K562 (cell line): ENCODE data around the gene GCHFR. TPM values are rescaled to one million over a fixed set of nuclear protein-coding genes. Genes with fewer than 3 reads are reported as not detected.

Source experiments
- ATAC-seq: fragments of 200-7000 bp; cut with Tn5 transposase; 3 replicates; pipeline ENCODE4 v1.9.1; 2020; ENCODE audit warnings: moderate library complexity
- BruUV-seq: library from RNA; stranded (reverse); fragments of 400-500 nt; replicated peaks from 2 replicates; lab custom pipeline; 2021; lab: Mats Ljungman, UMichigan
- CTCF ChIA-PET: fragments of 300-600 bp; formaldehyde crosslinking; extraction: SDS; loops from one replicate; lab custom pipeline; 2021; ENCODE audit warnings: low intra/inter-chr PET ratio; lab: Yijun Ruan, JAX
- POLR2A ChIA-PET: fragments of 300-600, 350-650 bp; sonication (Branson Sonifier 250); formaldehyde crosslinking; extraction: SDS; loops from one replicate; lab custom pipeline; 2021; ENCODE audit warnings: antibody characterized with exemption, inconsistent platforms; lab: Yijun Ruan, JAX
- DNase-seq, 4 experiments: peaks; one replicate each; pipeline versions ENCODE4 v3.0.0 to v3.0.0-alpha.2; 2011 to 2018; ENCODE audit warnings: low spot score in 3 of 4, mixed read lengths in 3 of 4; ENCODE audit errors: extremely low read depth in 1 of 4
- FAIRE-seq: peaks from 2 replicates; lab custom pipeline; 2011; peaks lifted over from hg19 to GRCh38; lab: Jason Lieb, UNC
- H2AFZ ChIP-seq: 2 replicates; pipeline ENCODE4 v1.6.0; 2011; ENCODE audit warnings: low read depth, low read length, control low read depth, inconsistent platforms
- H3K27ac ChIP-seq: fragments of 200-600 bp; 3 replicates; pipeline ENCODE4 v1.8.0; 2011; ENCODE audit warnings: low read depth, mild to moderate bottlenecking, control low read depth, inconsistent platforms, low read length, moderate library complexity, mixed read lengths; ENCODE audit errors: extremely low read depth
- H3K27me3 ChIP-seq, 2 experiments: fragments of 300-600 bp in 1 of 2; 2 replicates in 1 of 2; 3 replicates in 1 of 2; pipeline versions ENCODE4 v1.6.0 to v1.8.0; 2011; ENCODE audit warnings: inconsistent platforms in 2 of 2, low read length in 2 of 2, mild to moderate bottlenecking in 1 of 2, mixed read lengths in 1 of 2, moderate library complexity in 1 of 2; ENCODE audit not compliant: control insufficient read depth in 2 of 2, insufficient read depth in 2 of 2
- H3K36me3 ChIP-seq: fragments of 300-600 bp; 3 replicates; pipeline ENCODE4 v1.8.0; 2011; ENCODE audit warnings: mild to moderate bottlenecking, low read length, inconsistent platforms; ENCODE audit not compliant: control insufficient read depth, insufficient read depth
- H3K4me1 ChIP-seq, 2 experiments: fragments of 200-600 bp in 1 of 2; replicated peaks in 1 of 2; 2 replicates in 1 of 2; 3 replicates in 1 of 2; pipeline versions ENCODE4 v1.5.1 to v1.8.0; 2011; ENCODE audit warnings: inconsistent platforms in 2 of 2, low read length in 2 of 2, mild to moderate bottlenecking in 1 of 2, mixed read lengths in 1 of 2, moderate library complexity in 1 of 2; ENCODE audit not compliant: control insufficient read depth in 2 of 2, insufficient read depth in 2 of 2
- H3K4me2 ChIP-seq: 2 replicates; pipeline ENCODE4 v1.6.1; 2011; ENCODE audit warnings: low read length, control low read depth, inconsistent platforms, mixed read lengths; ENCODE audit not compliant: insufficient read depth
- H3K4me3 ChIP-seq: fragments of 200-600 bp; sonication (generic), shearing (Covaris generic); 2 replicates; pipeline ENCODE4 v1.5.1; 2016; ENCODE audit warnings: control low read depth, inconsistent platforms
- H3K79me2 ChIP-seq: fragments of 200-600 bp; 3 replicates; pipeline ENCODE4 v1.8.0; 2011; ENCODE audit warnings: low read length, inconsistent platforms; ENCODE audit not compliant: control insufficient read depth, insufficient read depth
- H3K9ac ChIP-seq, 2 experiments: 2 replicates each; pipeline versions ENCODE4 v1.6.0 to v1.6.1; 2011; ENCODE audit warnings: low read depth in 2 of 2, low read length in 2 of 2, control low read depth in 1 of 2, inconsistent platforms in 1 of 2, mild to moderate bottlenecking in 1 of 2, mixed read lengths in 1 of 2; ENCODE audit not compliant: insufficient read depth in 1 of 2
- H3K9me1 ChIP-seq: one replicate; pipeline ENCODE4 v1.6.0; 2011; ENCODE audit warnings: inconsistent platforms, mild to moderate bottlenecking, low read length, moderate library complexity; ENCODE audit not compliant: control insufficient read depth, insufficient read depth
- H3K9me3 ChIP-seq: replicated peaks from 2 replicates; pipeline ENCODE4 v1.5.1; 2011; ENCODE audit warnings: low read depth, low read length, inconsistent platforms; ENCODE audit not compliant: control insufficient read depth, insufficient read depth
- H4K20me1 ChIP-seq: replicated peaks from 2 replicates; pipeline ENCODE4 v1.6.1; 2011; ENCODE audit warnings: low read length, inconsistent platforms, mixed read lengths; ENCODE audit not compliant: control insufficient read depth, insufficient read depth
- CBFA2T3 ChIP-seq: fragments of 450-650 bp; IDR thresholded peaks from 2 replicates; pipeline ENCODE4 v1.6.1; 2017
- CTBP1 ChIP-seq: fragments of 450-650 bp; IDR thresholded peaks from 2 replicates; pipeline ENCODE4 v1.6.1; 2016; ENCODE audit warnings: borderline replicate concordance
- DPF2 ChIP-seq: fragments of 450-650 bp; IDR thresholded peaks from 2 replicates; pipeline ENCODE4 v1.6.1; 2016
- FUS ChIP-seq: fragments of 200-400 bp; formaldehyde crosslinking; optimal IDR thresholded peaks from 2 replicates; pipeline ENCODE3; 2017; ENCODE audit warnings: low read depth, low read length
- HDAC1 ChIP-seq, 2 experiments: fragments of 450-650 bp; IDR thresholded peaks; 2 replicates each; pipeline ENCODE4 v1.6.1; 2016 to 2017; ENCODE audit warnings: inconsistent platforms in 1 of 2, mild to moderate bottlenecking in 1 of 2, moderate library complexity in 1 of 2
- HNRNPH1 ChIP-seq: fragments of 200-400 bp; formaldehyde crosslinking; optimal IDR thresholded peaks from 2 replicates; pipeline ENCODE3; 2017; ENCODE audit warnings: low read depth, mild to moderate bottlenecking, low read length, moderate library complexity
- HNRNPUL1 ChIP-seq: fragments of 200-400 bp; formaldehyde crosslinking; IDR thresholded peaks from 2 replicates; pipeline ENCODE4 v1.6.1; 2017; ENCODE audit warnings: low read length
- MYBL2 ChIP-seq, 2 experiments: fragments of 450-650 bp in 1 of 2; sonication (generic) in 1 of 2; formaldehyde crosslinking in 1 of 2; IDR thresholded peaks; 2 replicates each; pipeline versions ENCODE4 v1.6.1 to v1.8.1; 2017 to 2022; ENCODE audit warnings: borderline replicate concordance in 1 of 2, inconsistent platforms in 1 of 2, low read depth in 1 of 2, mild to moderate bottlenecking in 1 of 2, missing genetic modification reagents in 1 of 2, moderate library complexity in 1 of 2
- SIRT6 ChIP-seq: IDR thresholded peaks from one replicate; pipeline ENCODE4 v1.6.1; 2012; ENCODE audit warnings: low read depth, mild to moderate bottlenecking, control low read depth, inconsistent platforms, low read length, moderate library complexity
- TAF9B ChIP-seq: fragments of 450-650 bp; IDR thresholded peaks from 2 replicates; pipeline ENCODE4 v1.6.1; 2018; ENCODE audit warnings: mild to moderate bottlenecking; ENCODE audit not compliant: partially characterized antibody
- ZNF133 ChIP-seq: fragments of 250-450 bp; sonication (Bioruptor Pico); IDR thresholded peaks from 2 replicates; pipeline ENCODE4 v1.4.0; 2020; ENCODE audit warnings: mild to moderate bottlenecking
- ZNF146 ChIP-seq: IDR thresholded peaks from one replicate; pipeline ENCODE4 v1.6.1; 2018; ENCODE audit warnings: missing compliant biosample characterization; ENCODE audit not compliant: unreplicated experiment
- whole genome bisulfite sequencing: fragments of 100-300 bp; shearing (Covaris generic); methylation state at CpG from one replicate; pipeline ENCODE4 v1.1.6; 2016; ENCODE audit warnings: low coverage, mixed read lengths; ENCODE audit not compliant: insufficient coverage; ENCODE audit errors: missing lambda C conversion rate; 5-methylcytosine and 5-hydroxymethylcytosine counted together
- in situ Hi-C: fragments of 300-500 bp; cut with MboI; formaldehyde crosslinking; loops from 4 replicates; pipeline ENCODE4 v1.15.0; 2018; ENCODE audit warnings: inconsistent platforms, mixed read lengths
- intact Hi-C: fragments of 100-400 bp; cut with micrococcal nuclease; formaldehyde crosslinking; loops from 2 replicates; pipeline ENCODE4 v1.14.2; 2022
- polyA plus RNA-seq, 8 experiments: library from polyadenylated mRNA; depleted of rRNA in 4 of 8; stranded (reverse) in 5 of 8; unstranded in 3 of 8; fragments of >200 nt; fragmentation: Nextera tagmentation in 2 of 8; fragmentation: Illumina TruSeq in 1 of 8; extraction: Ambion mirVana in 2 of 8; extraction: Trizol in 1 of 8; gene quantifications; 2 replicates each; pipeline versions ENCODE4 v1.2.1 to v1.2.3, GENCODE V29; 2011 to 2014; ENCODE audit warnings: inconsistent platforms in 1 of 8, missing spikeins in 1 of 8
- total RNA-seq, 7 experiments: library from RNA; depleted of rRNA in 6 of 7; stranded (reverse); fragments of >200 nt in 6 of 7; fragmentation: Illumina TruSeq in 2 of 7; extraction: Trizol in 2 of 7; gene quantifications; 2 replicates each; pipeline versions ENCODE4 v1.2.1 to v1.2.3, GENCODE V29; 2011 to 2021; ENCODE audit warnings: low replicate concordance in 1 of 7

GCHFR gene
- total and polyA plus RNA-seq, 9 of the 15 experiments (the other 6 are each of a cell fraction or from before 2014, with no cell fraction given) = 8.7 to 83.5 (median 20.8) TPM

DNA sequence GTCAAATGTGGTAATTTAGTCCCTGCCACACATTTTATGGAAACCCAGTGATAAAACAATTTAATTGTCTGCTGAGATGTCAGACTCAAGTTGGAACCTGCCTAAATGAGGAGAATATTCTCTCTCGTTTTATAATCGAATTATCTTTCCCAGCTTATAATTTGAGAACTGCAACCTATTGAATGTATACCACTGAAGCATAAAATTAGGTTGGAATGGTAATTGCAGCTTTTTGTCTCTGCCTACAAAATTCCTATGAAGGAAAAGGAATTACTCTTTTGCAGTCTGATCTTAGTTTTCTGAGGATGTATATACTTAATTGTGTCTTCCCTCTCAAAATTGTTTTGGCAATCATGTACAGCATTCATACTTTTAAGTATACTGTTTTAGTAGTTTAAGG lies 39.9 kb upstream of the GCHFR start:
- TF ChIP-seq TAF9B (no peak), CTBP1 (no peak), HDAC1 (IDR thresholded peaks at IDR 0.05) (no peak), MYBL2 (IDR thresholded peaks at IDR 0.05; ENCODE audit: low read depth) (no peak), MYBL2 (CRISPR knock-in tag; IDR thresholded peaks at IDR 0.05; ENCODE audit: borderline replicate concordance) (no peak), SIRT6 (no peak), FUS (no peak), ZNF146 (no peak), HNRNPUL1 (no peak), CBFA2T3 (no peak), ZNF133 (CRISPR knock-in tag) (no peak), DPF2 (no peak), HNRNPH1 (no peak)
- H3K4me1 ChIP-seq = 0 out of 5 replicates have a peak, but pooled peaks cover 0 to 4% of the 10 kb centered on the region in 2 experiments
- H3K27ac ChIP-seq = no peak overlapping the region
- CTCF ChIA-PET = no interaction called here
- H3K79me2 ChIP-seq = no peaks in the 10 kb centered on the region
- H3K9me1 ChIP-seq = no peaks in the 10 kb centered on the region
- no peak overlapping the region for H3K9ac ChIP-seq
- H3K27me3 ChIP-seq = no peaks in the 10 kb centered on the region
- in situ Hi-C loops = no loop called here
- no peaks in the 10 kb centered on the region for H3K9me3 ChIP-seq
- BruUV-seq = no TSS peak
- peaks cover 68% of the 10 kb centered on the region for H3K36me3 ChIP-seq
- DNase-seq (no peak), FAIRE-seq (no peak), ATAC-seq (no peak)
- WGBS = 61% methylated on average over 2 of the region's 2 CpGs
- H2AFZ ChIP-seq = no peak overlapping the region
- H3K4me2 ChIP-seq = no peak overlapping the region
- H4K20me1 ChIP-seq = no peaks in the 10 kb centered on the region
- no peak overlapping the region for H3K4me3 ChIP-seq
- intact Hi-C loops = no loop called here
- POLR2A ChIA-PET = interaction anchor here (0.7 to 0.9 kb wide), 2 partner anchors 21 to 159 kb away, joined by 3 to 4 read pairs; partner anchors contain the start of gene CCDC32
